GM21529 (cell line): ENCODE results near the gene SORCS2.

Source experiments
- ATAC-seq: cut with Tn5 transposase; IDR thresholded peaks from one replicate; pipeline ENCODE4 v1.9.1; 2021; ENCODE audit not compliant: unreplicated experiment

The SORCS2 gene

DNA sequence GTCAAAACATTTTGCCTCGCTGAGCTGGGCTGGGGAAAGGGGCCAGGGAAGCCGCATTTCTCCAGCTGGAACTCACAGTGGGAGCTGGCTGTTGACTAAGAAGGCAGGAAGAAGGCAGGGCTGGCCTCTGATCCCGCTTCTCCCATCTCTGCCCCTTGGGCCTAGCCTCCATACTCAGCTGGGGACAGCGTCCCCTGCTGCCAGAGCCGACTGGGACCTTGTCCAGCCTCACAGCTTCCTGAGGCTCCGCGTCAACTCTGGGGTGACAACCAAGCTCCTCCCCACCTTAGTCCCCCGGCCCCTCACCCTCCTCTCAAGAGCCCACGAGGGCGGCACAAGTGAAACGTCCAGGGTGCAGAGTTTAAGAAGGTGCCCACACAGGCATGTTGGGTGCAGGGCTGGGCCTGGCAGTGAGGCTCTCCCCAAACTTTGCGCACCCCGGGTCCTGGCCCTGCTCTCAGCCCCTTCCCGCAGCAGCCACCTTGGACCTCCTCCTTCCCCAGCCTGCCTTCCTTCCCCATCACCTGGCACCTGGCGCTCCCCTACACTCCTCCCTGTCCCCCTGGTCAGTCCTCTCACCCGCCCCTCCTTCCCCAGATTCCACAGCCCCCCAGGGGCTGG lies 141.6 kb downstream of the SORCS2 start:
- ATAC-seq = no peak

GRCh38 chr4:7334521-7335275 lies 142.4 kb downstream of the SORCS2 start:
- no peak for ATAC-seq

DNA sequence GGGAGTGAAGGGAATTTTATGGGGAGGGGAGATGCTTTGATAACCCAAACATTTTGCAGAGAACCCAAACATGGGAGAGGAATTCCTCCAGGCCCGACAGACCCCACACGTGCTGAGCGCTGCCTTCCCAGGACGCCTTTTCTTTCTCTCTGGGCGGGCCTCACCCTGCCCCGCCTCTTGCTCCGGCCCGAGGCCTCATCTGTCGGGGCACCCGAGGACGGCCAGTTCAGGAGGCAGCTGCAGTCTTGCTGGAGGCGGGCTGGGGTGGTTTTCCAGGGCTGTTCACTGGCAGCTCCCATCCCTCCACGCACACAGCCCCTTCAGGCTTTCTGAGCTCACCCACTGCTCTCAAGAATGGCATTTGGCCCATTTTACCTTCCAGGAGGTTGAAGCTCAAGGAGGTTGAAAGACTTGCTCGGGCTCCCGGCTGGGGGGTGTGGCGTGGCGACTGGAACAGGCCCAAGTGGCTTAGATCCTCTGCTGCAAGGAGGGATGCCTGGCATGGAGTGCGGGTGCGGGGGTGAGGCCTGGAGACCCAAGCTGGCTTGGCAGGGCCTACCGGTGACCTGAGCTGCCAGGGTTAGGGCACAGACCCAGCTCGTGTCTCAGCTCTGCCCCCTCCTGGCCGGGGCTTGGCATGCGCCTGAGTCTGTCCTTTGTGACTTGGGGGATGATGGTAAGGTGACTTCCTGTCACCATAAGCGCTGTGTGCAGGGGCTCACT lies 143.2 kb downstream of the SORCS2 start:
- no peak for ATAC-seq

DNA sequence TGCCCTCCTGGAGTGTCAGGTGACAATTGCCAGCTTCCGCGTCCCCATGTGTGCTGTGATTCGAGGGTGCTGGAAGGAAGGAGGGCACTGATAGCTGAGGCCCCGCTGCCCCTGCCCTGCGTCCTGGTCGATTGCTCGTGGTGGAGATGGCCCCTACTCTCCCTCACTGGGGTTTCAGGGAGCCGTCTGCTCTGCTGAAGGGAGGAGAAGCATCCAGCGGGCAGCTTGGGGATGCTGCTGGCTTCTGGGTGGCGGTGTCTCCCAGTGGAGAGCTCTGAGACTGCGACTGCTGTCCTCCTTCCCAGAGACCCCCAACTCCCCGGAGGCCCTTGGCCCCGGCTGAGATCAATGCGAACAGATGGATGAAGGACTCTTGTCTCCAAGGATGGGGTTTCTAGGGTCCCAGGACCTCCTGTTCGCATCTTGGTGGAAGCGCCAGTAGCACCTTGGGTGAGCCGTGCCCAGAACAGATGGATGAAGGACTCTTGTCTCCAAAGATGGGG lies 143.8 kb downstream of the SORCS2 start:
- ATAC-seq = no peak

- ATAC-seq = no peak
Observed at GRCh38 chr4:7336732-7337131, 144.4 kb downstream of the SORCS2 start.

GRCh38 chr4:7337196-7338058 lies 145.1 kb downstream of the SORCS2 start:
- ATAC-seq = no peak

- ATAC-seq = no peak
Observed at GRCh38 chr4:7338059-7338452, 145.7 kb downstream of the SORCS2 start.

DNA sequence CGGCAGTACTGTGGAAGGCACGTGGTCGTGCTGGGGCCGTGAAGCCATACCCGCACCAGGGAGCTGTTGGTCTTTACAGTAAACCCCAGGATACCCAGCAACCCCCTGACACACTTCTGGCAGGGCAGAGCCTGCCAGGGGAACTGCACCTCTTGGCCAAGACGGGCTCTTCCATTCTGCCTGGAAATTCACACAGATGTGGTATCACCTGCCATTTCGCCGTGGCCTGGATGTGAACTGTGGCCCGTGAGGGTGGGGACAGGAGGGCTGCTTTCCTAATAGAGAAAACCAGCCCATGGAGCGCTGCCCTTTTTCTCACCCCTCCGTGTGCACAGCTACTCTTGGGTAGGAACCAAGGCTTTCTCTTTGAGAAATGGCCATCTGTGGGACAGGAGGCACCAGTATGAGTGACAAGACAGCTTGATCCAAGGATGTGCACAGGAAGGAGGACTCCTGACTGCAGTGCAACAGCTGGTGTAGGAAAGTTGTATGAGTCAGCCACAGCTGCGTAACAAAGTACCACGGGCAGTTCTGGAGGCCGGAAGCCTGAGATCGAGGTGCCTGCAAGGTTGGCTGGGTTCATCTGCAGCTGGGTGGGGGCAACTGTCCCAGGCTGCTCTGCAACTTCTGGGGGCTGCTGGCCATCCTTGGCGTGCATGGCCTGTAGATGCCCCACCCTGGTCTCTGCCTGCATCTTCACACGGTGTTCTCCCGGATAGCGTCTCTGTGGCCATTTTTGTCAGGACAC lies 146.7 kb downstream of the SORCS2 start:
- ATAC-seq = no peak

DNA sequence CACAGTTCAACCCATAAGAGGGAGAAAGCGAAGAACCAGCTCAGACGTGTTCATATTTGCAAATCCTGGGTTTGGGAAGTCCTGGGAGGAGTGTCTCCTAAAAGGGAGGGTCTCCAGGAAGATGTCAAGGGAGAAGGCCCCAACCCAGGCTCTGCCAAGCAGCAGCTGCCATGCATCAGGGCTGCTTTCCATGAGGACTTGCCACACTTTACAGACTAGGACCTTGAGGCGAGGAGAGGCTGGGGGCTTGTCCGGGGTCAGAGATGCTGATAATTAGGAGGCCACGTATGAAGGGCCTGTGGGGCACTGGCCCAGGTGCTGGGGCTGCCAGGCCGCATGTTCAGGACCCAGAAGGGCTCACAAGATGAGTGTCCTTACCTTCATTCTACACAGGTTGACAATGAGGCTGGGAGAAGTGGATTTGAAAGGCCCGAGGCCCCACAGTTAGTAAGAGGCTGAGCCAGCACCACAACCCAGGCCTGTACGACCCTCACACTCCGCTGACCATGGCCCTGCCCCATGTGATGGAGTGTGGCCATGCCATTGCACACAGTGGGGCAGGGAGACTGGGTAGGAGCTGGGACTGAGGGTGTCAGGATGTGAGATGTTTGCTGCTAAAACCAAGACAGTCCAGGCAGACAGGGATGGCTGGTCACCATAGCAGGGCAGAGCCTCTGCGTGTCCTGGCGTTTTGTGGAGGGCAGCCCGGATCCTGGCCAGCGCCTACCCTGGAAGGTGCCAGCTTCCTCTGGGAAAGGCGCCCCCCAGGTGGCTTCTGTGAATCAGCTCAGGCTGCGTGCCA lies 147.6 kb downstream of the SORCS2 start:
- no peak for ATAC-seq

DNA sequence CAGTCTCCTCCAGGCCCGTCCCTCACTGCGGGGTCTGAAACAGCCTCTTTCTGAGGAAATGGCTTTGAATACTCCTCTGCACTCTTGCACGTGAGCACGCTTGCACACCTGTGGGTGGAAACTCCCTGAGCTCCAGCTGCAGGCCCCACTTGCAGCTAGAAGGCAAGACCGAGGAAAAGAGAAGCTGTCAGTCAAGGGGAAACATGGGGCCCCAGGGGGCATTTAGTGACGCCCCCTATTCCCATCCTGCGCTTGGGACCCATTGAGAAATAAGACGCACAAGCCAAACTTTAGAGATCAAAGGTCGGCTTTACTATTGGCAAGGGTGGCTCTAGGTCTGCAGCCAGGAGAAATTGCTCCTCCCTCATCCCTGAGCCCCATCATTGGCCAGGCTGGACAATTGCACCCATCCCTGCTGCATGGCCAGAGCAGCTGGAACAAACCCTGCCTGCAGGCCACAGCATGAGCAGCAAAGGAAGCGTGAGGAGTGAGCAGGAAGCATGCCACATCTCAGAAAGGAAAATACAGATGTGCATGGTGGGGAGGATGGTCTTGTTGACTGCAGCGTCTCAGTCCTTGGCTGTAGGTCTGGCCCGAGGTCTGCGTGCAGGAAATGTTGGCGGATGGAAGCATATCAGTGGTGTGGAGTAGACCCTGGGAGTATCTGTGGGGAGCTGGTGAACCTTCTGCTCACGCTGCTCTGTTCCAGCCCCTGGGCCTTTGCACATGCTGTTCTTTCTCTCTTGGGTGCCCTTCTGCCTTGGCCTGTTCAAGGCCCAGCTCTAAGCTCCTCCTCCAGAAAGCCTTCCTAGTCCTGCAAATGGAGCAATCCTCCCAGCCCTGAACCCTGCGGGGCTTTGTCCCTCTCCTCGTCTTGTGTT lies 148.5 kb downstream of the SORCS2 start:
- ATAC-seq = no peak

GRCh38 chr4:7341491-7342222 lies 149.3 kb downstream of the SORCS2 start:
- no peak for ATAC-seq

GRCh38 chr4:7342223-7343080 lies 150.1 kb downstream of the SORCS2 start:
- no peak for ATAC-seq

DNA sequence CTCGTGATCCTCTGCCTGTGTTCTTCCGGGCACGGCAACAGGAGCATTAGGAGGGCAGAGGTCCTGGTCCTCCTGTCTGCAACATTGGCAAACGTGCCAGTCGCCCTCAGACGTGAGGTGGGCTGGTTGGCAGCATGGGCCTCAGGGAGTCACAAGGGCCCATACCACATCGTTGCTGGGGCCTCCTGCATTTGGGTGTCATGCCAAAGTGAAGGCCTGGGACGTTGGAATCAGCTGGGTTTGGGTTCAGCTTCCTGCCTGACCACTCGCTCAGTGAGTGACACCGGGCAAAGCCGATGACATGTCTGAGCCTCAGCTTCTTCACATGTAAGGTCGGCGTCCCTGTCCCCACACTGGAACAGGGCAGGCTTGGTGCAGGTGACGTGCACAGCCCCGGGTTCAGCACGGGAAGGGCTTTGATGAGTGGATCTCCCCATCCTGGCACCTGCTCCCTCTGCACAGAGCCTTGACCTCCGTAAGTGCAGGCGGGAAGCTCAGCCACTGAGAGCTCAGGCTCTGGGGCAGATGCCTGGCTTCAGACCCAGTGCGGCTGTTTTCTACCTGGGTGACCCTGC lies 150.8 kb downstream of the SORCS2 start:
- ATAC-seq = no peak

DNA sequence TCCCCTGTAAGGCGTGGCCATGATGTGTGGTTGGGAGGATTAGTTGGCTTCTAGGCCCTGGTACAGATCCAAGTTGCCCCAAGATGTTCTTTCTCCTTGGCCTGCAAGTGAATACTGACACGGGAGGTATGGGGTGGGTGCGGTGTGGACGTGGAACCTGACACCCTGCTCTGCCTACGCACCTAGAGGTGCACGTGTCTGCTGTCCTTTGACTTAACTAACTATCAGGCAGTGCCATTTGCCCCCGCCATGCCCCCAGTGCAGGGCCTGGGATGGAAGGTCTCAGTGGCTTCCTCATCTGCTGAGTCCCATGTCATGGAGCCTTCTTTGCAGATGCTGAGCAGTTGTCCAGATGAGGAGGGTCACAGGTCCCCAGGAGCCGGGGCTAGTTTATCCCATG lies 151.6 kb downstream of the SORCS2 start:
- no peak for ATAC-seq

- ATAC-seq = no peak
Observed at GRCh38 chr4:7344636-7345155, 152.4 kb downstream of the SORCS2 start.

DNA sequence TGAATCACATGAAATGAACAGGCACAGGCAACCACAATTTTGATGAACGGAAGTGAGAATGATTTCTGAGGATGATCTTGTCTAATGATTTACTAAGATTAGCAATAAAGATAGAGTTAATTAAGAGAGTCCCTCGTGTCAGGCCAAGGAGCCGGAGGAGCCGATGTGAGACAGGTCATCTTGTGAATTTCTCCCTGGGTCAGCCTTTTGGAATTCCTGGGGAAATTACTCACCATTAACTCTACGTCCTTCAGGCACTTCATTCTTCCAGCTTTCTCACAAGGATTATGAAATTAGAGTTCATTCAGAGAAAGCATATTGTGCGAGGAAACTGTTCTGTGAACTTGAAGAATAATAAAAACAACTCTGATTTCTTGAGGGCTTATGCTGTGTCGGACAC lies 155.6 kb downstream of the SORCS2 start:
- no peak for ATAC-seq
